SK-N-MC (cell line): Measurements from ENCODE around the gene APOM.

ENCODE experiments used
- DNase-seq: peaks from one replicate; pipeline ENCODE4 v3.0.0-alpha.2; 2011; ENCODE audit warnings: low read depth, low spot score
- H3K27ac ChIP-seq: fragments of 200-600 bp; sonication (generic); 2 replicates; pipeline ENCODE4 v1.5.1; 2016; ENCODE audit warnings: mixed run types
- H3K36me3 ChIP-seq: fragments of 200-600 bp; sonication (generic); 2 replicates; pipeline ENCODE4 v1.6.1; 2017; ENCODE audit warnings: antibody characterized with exemption, low read length, mixed read lengths; ENCODE audit not compliant: insufficient read depth
- H3K4me3 ChIP-seq: fragments of 200-600 bp; sonication (generic); 2 replicates; pipeline ENCODE4 v1.5.1; 2016
- H3K9ac ChIP-seq: fragments of 200-600 bp; sonication (generic); 2 replicates; pipeline ENCODE4 v1.8.0; 2017; ENCODE audit warnings: mixed run types, mixed read lengths; ENCODE audit not compliant: insufficient read length
- H3K9me3 ChIP-seq: fragments of 200-600 bp; sonication (generic); 2 replicates; pipeline ENCODE4 v1.6.1; 2017; ENCODE audit warnings: low read depth, mild to moderate bottlenecking, antibody characterized with exemption, low read length, moderate library complexity, mixed read lengths
- EZH2 ChIP-seq: fragments of 200-600 bp; sonication (generic); IDR thresholded peaks from one replicate; pipeline ENCODE4 v1.6.1; 2017; ENCODE audit warnings: antibody characterized with exemption
- FOXP2 ChIP-seq: optimal IDR thresholded peaks from 2 replicates; pipeline ENCODE3; 2011; ENCODE audit warnings: mild to moderate bottlenecking, moderate library complexity; ENCODE audit not compliant: insufficient read depth; ENCODE audit errors: extremely low read length, control extremely low read depth
- POLR2AphosphoS5 ChIP-seq: IDR thresholded peaks from 2 replicates; pipeline ENCODE4 v1.6.1; 2012; ENCODE audit warnings: mild to moderate bottlenecking, low read depth, low read length, borderline replicate concordance

APOM gene

GRCh38 chr6:31629014-31629413 is 26.7 kb upstream of the APOM start:
- H3K9me3 ChIP-seq = no peaks in the 10 kb centered on the region
- no peak overlapping the region; the same call in 1 of the 2 replicates for H3K27ac ChIP-seq
- H3K9ac ChIP-seq = no peak overlapping the region
- TF ChIP-seq FOXP2 = no peak
- no peak for TF ChIP-seq POLR2AphosphoS5
- TF ChIP-seq EZH2 = no peak
- peaks cover 100% of the 10 kb centered on the region for H3K36me3 ChIP-seq
- H3K4me3 ChIP-seq = no peak overlapping the region
- DNase-seq = no peak

- Histone ChIP-seq H3K27ac (no peak overlapping the region), H3K4me3 (no peak overlapping the region), H3K9me3 (no peaks in the 10 kb centered on the region), H3K9ac (no peak overlapping the region), H3K36me3 (peaks cover 100% of the 10 kb centered on the region)
- no peak for DNase-seq
- TF ChIP-seq POLR2AphosphoS5 (0 out of 2 replicates have a peak, but pooled peaks have one; percentile 13), FOXP2 (no peak)
Measured at GRCh38 chr6:31630177-31630934, 25.3 kb upstream of the APOM start.

GRCh38 chr6:31631209-31631608 is 24.5 kb upstream of the APOM start:
- Histone ChIP-seq H3K9ac (no peak overlapping the region), H3K27ac (no peak overlapping the region), H3K9me3 (no peaks in the 10 kb centered on the region), H3K4me3 (no peak overlapping the region), H3K36me3 (peaks cover 100% of the 10 kb centered on the region)
- DNase-seq = no peak
- no peak for TF ChIP-seq POLR2AphosphoS5
- TF ChIP-seq EZH2 = no peak
- no peak for TF ChIP-seq FOXP2

DNA sequence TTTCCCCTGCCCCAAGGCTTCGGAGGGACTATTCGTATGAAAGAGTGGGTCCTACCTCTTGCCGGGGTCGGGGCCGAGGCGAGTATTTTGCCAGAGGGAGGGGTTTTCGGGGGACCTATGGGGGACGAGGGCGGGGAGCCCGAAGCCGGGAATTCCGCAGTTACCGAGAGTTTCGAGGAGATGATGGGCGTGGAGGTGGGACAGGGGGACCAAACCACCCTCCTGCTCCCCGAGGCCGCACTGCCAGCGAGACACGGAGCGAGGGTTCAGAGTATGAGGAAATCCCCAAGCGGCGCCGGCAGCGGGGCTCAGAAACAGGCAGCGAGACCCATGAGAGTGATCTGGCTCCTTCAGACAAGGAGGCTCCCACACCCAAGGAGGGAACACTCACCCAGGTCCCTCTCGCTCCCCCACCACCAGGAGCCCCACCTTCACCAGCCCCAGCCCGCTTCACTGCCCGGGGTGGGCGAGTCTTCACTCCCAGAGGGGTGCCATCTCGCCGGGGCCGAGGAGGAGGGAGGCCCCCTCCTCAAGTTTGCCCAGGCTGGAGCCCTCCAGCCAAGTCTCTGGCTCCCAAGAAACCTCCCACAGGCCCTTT is 23.9 kb upstream of the APOM start:
- no peak for DNase-seq
- H3K9me3 ChIP-seq = no peaks in the 10 kb centered on the region
- no peak overlapping the region for H3K27ac ChIP-seq
- no peak overlapping the region for H3K9ac ChIP-seq
- H3K36me3 ChIP-seq = peaks cover 100% of the 10 kb centered on the region
- no peak overlapping the region for H3K4me3 ChIP-seq
- TF ChIP-seq EZH2 (no peak), FOXP2 (no peak)

DNA sequence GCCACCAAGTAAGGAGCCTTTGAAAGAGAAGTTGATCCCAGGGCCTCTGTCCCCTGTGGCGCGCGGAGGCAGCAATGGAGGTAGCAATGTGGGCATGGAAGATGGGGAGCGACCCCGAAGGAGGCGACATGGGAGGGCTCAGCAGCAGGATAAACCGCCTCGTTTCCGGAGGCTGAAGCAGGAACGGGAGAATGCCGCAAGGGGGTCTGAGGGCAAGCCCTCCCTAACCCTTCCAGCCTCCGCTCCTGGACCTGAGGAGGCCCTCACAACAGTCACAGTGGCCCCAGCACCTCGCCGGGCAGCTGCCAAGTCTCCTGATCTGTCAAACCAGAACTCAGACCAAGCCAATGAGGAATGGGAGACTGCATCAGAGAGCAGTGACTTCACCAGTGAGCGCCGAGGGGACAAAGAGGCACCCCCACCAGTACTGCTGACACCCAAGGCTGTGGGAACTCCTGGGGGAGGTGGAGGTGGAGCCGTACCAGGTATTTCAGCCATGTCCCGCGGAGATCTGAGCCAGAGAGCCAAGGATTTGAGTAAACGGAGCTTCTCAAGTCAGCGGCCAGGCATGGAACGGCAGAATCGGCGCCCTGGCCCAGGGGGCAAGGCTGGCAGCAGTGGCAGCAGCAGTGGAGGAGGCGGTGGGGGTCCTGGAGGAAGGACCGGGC is 23.3 kb upstream of the APOM start:
- Histone ChIP-seq H3K9me3 (no peaks in the 10 kb centered on the region), H3K4me3 (no peak overlapping the region), H3K36me3 (peaks cover 99% of the 10 kb centered on the region), H3K27ac (peak overlapping the region; percentile 69), H3K9ac (no peak overlapping the region)
- TF ChIP-seq FOXP2 = no peak
- no peak for TF ChIP-seq EZH2
- peak; percentile 65; the same call in 1 of the 2 replicates for TF ChIP-seq POLR2AphosphoS5
- DNase-seq = no peak

DNA sequence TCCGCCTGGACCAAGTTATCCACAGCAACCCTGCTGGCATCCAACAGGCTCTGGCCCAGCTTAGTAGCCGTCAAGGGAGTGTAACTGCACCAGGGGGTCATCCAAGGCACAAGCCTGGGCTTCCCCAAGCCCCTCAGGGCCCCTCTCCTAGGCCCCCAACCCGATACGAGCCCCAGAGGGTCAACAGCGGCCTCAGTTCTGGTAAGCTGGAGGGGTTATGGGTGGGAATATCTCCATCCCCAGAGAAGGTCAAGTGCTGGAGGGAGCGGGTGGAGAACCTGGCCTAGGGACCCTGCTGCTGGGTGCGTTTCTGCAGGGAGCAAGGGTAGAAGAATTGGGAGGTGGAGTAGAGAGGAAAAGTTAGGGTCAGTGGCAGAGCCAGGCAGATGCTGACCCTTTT is 22.2 kb upstream of the APOM start:
- Histone ChIP-seq H3K9ac (no peak overlapping the region), H3K36me3 (peaks cover 97% of the 10 kb centered on the region), H3K9me3 (no peaks in the 10 kb centered on the region), H3K27ac (peak overlapping the region; percentile 69), H3K4me3 (no peak overlapping the region)
- no peak for DNase-seq
- TF ChIP-seq FOXP2 (no peak), EZH2 (no peak), POLR2AphosphoS5 (no peak; the same call in 1 of the 2 replicates)

DNA sequence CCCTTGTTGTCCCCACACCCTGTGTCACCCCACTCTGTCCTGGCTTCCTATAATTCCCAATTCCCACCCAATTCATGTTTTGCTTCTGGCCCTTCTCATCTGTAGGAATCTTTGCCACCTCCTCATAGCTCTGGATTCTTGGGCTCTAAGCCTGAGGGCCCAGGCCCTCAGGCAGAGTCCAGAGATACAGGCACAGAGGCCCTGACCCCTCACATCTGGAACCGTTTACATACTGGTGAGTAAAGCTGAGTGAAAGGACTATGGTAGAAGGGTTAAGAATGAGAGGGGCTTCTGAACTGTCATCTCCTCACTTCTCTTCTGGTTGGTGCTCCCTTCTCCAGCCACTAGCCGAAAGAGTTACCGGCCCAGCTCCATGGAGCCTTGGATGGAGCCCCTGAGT is 21.6 kb upstream of the APOM start:
- TF ChIP-seq EZH2 = no peak
- TF ChIP-seq POLR2AphosphoS5 = no peak
- TF ChIP-seq FOXP2 = no peak
- Histone ChIP-seq H3K9me3 (no peaks in the 10 kb centered on the region), H3K4me3 (no peak overlapping the region), H3K9ac (no peak overlapping the region), H3K36me3 (peaks cover 94% of the 10 kb centered on the region), H3K27ac (peak overlapping the region; percentile 42; the same call in 1 of the 2 replicates)
- DNase-seq = no peak

GRCh38 chr6:31634969-31635575 is 20.6 kb upstream of the APOM start:
- no peak for TF ChIP-seq FOXP2
- TF ChIP-seq EZH2 = no peak
- TF ChIP-seq POLR2AphosphoS5 = no peak
- DNase-seq = no peak
- Histone ChIP-seq H3K4me3 (no peak overlapping the region), H3K27ac (0 out of 2 replicates have a peak overlapping the region, but pooled peaks have one; percentile 36), H3K9ac (no peak overlapping the region), H3K36me3 (peaks cover 94% of the 10 kb centered on the region), H3K9me3 (no peaks in the 10 kb centered on the region)
